KMS-11 (cell line): Measurements from ENCODE around the gene HMGN2.

Source experiments
- H2AFZ ChIP-seq: fragments of 200-600 bp; sonication (generic); 2 replicates; pipeline ENCODE4 v1.6.1; 2016; ENCODE audit warnings: antibody characterized with exemption, mixed run types, low read depth
- H3K27ac ChIP-seq: fragments of 200-600 bp; sonication (generic); 2 replicates; pipeline ENCODE4 v1.6.1; 2016; ENCODE audit warnings: mild to moderate bottlenecking, mixed run types
- H3K27me3 ChIP-seq: fragments of 200-600 bp; sonication (generic); 2 replicates; pipeline ENCODE4 v1.6.1; 2017; ENCODE audit warnings: mild to moderate bottlenecking, low read depth, mixed run types, moderate library complexity; ENCODE audit not compliant: insufficient read depth
- H3K36me3 ChIP-seq: fragments of 200-600 bp; sonication (generic); 2 replicates; pipeline ENCODE4 v1.6.1; 2017; ENCODE audit warnings: mild to moderate bottlenecking, mixed run types; ENCODE audit not compliant: insufficient read depth
- H3K4me1 ChIP-seq: fragments of 200-600 bp; sonication (generic); 2 replicates; pipeline ENCODE4 v1.6.1; 2016; ENCODE audit warnings: mild to moderate bottlenecking, low read depth, mixed run types; ENCODE audit not compliant: poor library complexity, severe bottlenecking
- H3K4me2 ChIP-seq: fragments of 200-600 bp; sonication (generic); 2 replicates; pipeline ENCODE4 v1.7.0; 2016; ENCODE audit warnings: mild to moderate bottlenecking, mixed run types
- H3K4me3 ChIP-seq: fragments of 200-600 bp; sonication (generic); IDR thresholded peaks from 2 replicates; pipeline ENCODE4 v1.6.1; 2017; ENCODE audit warnings: low read depth, low read length, mixed read lengths; ENCODE audit not compliant: insufficient read depth
- H3K79me2 ChIP-seq: fragments of 200-600 bp; sonication (generic); 2 replicates; pipeline ENCODE4 v1.6.1; 2016; ENCODE audit warnings: low read depth, mixed run types; ENCODE audit not compliant: insufficient read depth
- H3K9ac ChIP-seq: fragments of 200-600 bp; sonication (generic); 2 replicates; pipeline ENCODE4 v1.6.1; 2016; ENCODE audit warnings: mild to moderate bottlenecking, mixed run types
- H4K20me1 ChIP-seq: fragments of 200-600 bp; sonication (generic); 2 replicates; pipeline ENCODE4 v1.6.1; 2016; ENCODE audit warnings: mild to moderate bottlenecking, mixed run types; ENCODE audit not compliant: insufficient read depth
- TF ChIP-seq, protein P1 (sequence below): fragments of 200-600 bp; sonication (generic); conservative IDR thresholded peaks from 2 replicates; pipeline ENCODE4 v1.6.1; 2017; ENCODE audit warnings: low read depth, mild to moderate bottlenecking, antibody characterized with exemption, low read length, moderate library complexity, mixed read lengths

The HMGN2 gene

DNA sequence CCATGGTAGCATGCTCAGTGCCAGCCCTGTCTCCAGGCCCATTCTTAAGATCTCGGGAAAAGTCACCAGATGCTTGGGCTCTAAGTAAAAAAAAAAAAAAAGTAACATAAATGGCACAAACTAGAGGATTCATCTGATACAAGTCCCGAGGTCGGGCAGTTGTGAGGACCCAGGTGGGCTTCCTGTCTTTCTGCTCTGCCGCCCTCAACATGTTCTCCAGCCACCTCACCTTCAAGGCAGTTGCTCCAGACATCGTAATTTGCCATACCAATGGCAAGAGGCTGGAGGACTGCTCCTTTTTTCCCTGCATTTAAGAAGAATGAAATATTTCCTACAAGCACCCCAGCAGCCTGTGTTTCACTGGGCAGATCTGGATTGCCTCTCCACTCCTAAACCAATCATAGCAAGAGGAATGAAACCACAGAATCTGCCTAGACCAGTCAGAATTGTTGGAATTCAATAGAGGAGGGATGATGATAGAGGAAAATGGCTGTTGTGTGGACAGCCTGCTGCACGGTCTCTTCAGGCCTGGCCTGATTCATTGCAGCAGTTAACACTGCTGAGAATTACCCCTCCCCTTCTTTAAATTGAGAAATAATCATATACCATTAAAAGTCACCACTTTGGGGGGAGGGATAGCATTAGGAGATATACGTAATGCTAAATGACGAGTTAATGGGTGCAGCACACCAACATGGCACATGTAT, 5.4 kb downstream of the HMGN2 start:
- no peak overlapping the region for H3K4me3 ChIP-seq
- no peak overlapping the region for H2AFZ ChIP-seq
- peaks cover 10% of the 10 kb centered on the region for H3K36me3 ChIP-seq
- H4K20me1 ChIP-seq: peaks cover 21% of the 10 kb centered on the region; the same call in 1 of the 2 replicates
- H3K27me3 ChIP-seq: no peaks in the 10 kb centered on the region
- H3K27ac ChIP-seq: no peak overlapping the region
- H3K4me2 ChIP-seq: no peak overlapping the region
- H3K79me2 ChIP-seq: peaks cover 20% of the 10 kb centered on the region
- TF ChIP-seq, protein P1, sequence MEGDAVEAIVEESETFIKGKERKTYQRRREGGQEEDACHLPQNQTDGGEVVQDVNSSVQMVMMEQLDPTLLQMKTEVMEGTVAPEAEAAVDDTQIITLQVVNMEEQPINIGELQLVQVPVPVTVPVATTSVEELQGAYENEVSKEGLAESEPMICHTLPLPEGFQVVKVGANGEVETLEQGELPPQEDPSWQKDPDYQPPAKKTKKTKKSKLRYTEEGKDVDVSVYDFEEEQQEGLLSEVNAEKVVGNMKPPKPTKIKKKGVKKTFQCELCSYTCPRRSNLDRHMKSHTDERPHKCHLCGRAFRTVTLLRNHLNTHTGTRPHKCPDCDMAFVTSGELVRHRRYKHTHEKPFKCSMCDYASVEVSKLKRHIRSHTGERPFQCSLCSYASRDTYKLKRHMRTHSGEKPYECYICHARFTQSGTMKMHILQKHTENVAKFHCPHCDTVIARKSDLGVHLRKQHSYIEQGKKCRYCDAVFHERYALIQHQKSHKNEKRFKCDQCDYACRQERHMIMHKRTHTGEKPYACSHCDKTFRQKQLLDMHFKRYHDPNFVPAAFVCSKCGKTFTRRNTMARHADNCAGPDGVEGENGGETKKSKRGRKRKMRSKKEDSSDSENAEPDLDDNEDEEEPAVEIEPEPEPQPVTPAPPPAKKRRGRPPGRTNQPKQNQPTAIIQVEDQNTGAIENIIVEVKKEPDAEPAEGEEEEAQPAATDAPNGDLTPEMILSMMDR: no peak
- peaks cover 14% of the 10 kb centered on the region for H3K4me1 ChIP-seq
- H3K9ac ChIP-seq: no peak overlapping the region

DNA sequence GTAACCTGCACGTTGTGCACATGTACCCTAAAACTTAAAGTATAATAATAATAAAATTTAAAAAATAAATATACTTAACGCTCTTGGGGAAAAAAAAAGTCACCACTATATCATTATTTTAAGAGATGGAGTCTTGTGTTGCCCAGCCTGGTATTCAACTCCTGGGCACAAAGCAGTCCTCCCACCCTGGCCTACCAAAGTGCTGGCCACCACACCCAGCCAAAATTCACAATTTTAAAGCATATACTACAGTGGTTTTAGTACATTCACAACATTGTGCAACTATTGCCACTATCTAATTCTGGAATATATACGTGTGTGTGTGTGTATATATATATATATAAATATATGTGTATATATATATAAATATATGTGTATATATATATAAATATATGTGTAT, 5.9 kb downstream of the HMGN2 start:
- TF ChIP-seq, protein P1: no peak
- Histone ChIP-seq H4K20me1 (peaks cover 21% of the 10 kb centered on the region; the same call in 1 of the 2 replicates), H3K27me3 (no peaks in the 10 kb centered on the region), H3K9ac (no peak overlapping the region), H3K4me2 (no peak overlapping the region), H2AFZ (no peak overlapping the region), H3K4me1 (peaks cover 14% of the 10 kb centered on the region), H3K4me3 (no peak overlapping the region), H3K27ac (no peak overlapping the region), H3K36me3 (peaks cover 10% of the 10 kb centered on the region), H3K79me2 (peaks cover 19% of the 10 kb centered on the region)

DNA sequence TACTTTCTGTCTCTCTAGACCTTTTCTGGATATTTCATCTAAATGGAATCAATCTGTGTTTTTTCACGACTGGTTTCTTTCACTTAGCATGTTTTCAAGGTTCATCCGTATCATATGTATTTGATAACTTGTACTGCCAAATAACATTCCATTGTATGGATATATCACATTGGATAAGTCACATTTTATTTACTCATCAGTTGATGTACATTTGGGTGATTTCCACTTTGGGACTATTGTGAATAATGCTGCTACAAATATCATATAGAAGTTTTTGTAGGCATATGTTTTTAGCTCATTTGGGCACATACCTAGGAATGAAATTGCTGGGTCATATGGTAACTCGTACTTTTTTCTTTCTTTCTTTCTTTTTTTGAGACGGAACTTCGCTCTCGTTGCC, 6.7 kb downstream of the HMGN2 start:
- no peaks in the 10 kb centered on the region for H3K27me3 ChIP-seq
- H3K27ac ChIP-seq: no peak overlapping the region
- peaks cover 10% of the 10 kb centered on the region for H3K4me1 ChIP-seq
- H2AFZ ChIP-seq: no peak overlapping the region
- H3K4me2 ChIP-seq: no peak overlapping the region
- TF ChIP-seq, protein P1: no peak
- peaks cover 11% of the 10 kb centered on the region for H3K79me2 ChIP-seq
- H3K36me3 ChIP-seq: peaks cover 10% of the 10 kb centered on the region
- H4K20me1 ChIP-seq: peaks cover 12% of the 10 kb centered on the region; the same call in 1 of the 2 replicates
- H3K9ac ChIP-seq: no peak overlapping the region
- H3K4me3 ChIP-seq: no peak overlapping the region

DNA sequence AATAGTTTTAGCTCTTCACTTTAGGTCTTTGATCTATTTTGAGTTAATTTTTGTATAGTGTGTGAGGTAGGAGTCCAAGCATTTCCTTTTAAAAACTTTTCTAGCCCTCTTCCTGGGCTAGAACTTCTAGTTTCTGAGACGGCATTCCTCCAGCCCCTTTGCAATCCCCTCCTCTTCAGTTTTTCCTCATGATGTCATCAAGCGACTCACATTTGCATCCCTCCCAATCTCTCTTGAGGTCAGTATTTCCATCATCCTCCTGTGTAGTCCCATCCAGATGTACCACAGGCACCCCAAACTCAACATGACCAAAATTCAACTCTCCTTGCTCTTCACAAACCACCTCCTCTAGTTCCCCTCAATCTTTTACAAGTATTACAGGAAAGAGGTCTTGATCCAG, 10.7 kb downstream of the HMGN2 start:
- Histone ChIP-seq H4K20me1 (no peaks in the 10 kb centered on the region), H2AFZ (no peak overlapping the region), H3K27ac (no peak overlapping the region), H3K4me1 (no peaks in the 10 kb centered on the region), H3K79me2 (no peaks in the 10 kb centered on the region), H3K36me3 (no peaks in the 10 kb centered on the region), H3K4me3 (no peak overlapping the region), H3K4me2 (no peak overlapping the region), H3K9ac (no peak overlapping the region), H3K27me3 (no peaks in the 10 kb centered on the region)
- TF ChIP-seq, protein P1: no peak
